ENCODE data around the gene ZNF750. TPM values are rescaled to one million over a fixed set of nuclear protein-coding genes. Genes with fewer than 3 reads are reported as not detected.

ZNF750 gene
- polyA plus RNA-seq, 1 donor (not counting 4 experiments of a cell fraction or from before 2014, with no cell fraction given), result 5.5 TPM

DNA sequence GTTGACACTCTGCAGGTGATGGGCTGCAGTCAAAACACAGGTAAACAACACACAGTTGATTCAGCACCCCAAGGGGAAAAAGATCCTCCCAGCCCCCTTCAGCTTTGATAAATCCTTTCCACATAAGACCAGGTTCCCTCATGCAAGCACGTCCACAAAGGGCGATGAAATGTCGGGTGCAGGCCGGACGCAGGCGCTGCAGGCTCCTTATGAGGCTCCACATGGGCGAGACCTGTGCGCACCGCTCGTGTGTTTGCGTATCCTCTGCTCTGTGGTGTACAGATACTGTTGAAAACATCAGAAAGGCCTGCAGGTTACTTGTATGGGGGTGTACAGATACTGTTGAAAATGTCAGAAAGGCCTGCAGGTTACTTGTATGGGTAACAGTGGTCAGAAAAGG, 14.4 kb upstream of the ZNF750 start:
- FAIRE-seq (no peak), DNase-seq (ENCODE audit: low read depth, low spot score) (no peak)
- Histone ChIP-seq H3K4me3 (ENCODE audit: control insufficient read depth in 2 of 3, extremely low read depth in 1 of 3, insufficient read depth in 2 of 3, low read depth in 1 of 3, low read length in 3 of 3) (no peak overlapping the region), H3K27me3 (ENCODE audit: control insufficient read depth, extremely low read depth, insufficient read depth, low read length) (no peaks in the 10 kb centered on the region), H3K79me2 (ENCODE audit: control insufficient read depth, insufficient read depth, low read length) (peaks cover 11% of the 10 kb centered on the region), H3K9me1 (ENCODE audit: control insufficient read depth, extremely low read depth, insufficient read depth, low read length) (no peaks in the 10 kb centered on the region), H3K27ac (ENCODE audit: control insufficient read depth, insufficient read depth, low read length) (no peak overlapping the region), H2AFZ (ENCODE audit: control insufficient read depth, low read length) (no peak overlapping the region), H4K20me1 (ENCODE audit: control insufficient read depth, extremely low read depth, insufficient read depth, low read length) (no peaks in the 10 kb centered on the region), H3K9me3 (ENCODE audit: control insufficient read depth, low read depth, low read length) (no peaks in the 10 kb centered on the region), H3K9ac (ENCODE audit: control insufficient read depth, extremely low read depth, insufficient read depth, low read length) (no peak overlapping the region), H3K4me2 (ENCODE audit: control insufficient read depth, extremely low read depth, insufficient read depth, low read depth, low read length) (no peak overlapping the region), H3K4me1 (ENCODE audit: control insufficient read depth, extremely low read depth, insufficient read depth, low read length) (peaks cover 19% of the 10 kb centered on the region), H3K36me3 (ENCODE audit: control insufficient read depth in 2 of 2, extremely low read depth in 1 of 2, insufficient read depth in 2 of 2, low read length in 2 of 2) (peaks cover 1 to 3% of the 10 kb centered on the region in 2 experiments)
- no peak for TF ChIP-seq EZH2 (IDR thresholded peaks at IDR 0.05; ENCODE audit: low read length)
- TF ChIP-seq, protein P1, sequence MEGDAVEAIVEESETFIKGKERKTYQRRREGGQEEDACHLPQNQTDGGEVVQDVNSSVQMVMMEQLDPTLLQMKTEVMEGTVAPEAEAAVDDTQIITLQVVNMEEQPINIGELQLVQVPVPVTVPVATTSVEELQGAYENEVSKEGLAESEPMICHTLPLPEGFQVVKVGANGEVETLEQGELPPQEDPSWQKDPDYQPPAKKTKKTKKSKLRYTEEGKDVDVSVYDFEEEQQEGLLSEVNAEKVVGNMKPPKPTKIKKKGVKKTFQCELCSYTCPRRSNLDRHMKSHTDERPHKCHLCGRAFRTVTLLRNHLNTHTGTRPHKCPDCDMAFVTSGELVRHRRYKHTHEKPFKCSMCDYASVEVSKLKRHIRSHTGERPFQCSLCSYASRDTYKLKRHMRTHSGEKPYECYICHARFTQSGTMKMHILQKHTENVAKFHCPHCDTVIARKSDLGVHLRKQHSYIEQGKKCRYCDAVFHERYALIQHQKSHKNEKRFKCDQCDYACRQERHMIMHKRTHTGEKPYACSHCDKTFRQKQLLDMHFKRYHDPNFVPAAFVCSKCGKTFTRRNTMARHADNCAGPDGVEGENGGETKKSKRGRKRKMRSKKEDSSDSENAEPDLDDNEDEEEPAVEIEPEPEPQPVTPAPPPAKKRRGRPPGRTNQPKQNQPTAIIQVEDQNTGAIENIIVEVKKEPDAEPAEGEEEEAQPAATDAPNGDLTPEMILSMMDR (optimal IDR thresholded peaks at IDR 0.05 in 1 of 3, IDR thresholded peaks at IDR 0.05 in 1 of 3, conservative IDR thresholded peaks at IDR 0.05 in 1 of 3; ENCODE audit: extremely low read depth in 1 of 3, insufficient read depth in 2 of 3, low read length in 3 of 3), result no peak
- dilution Hi-C loops (cut with MboI; ENCODE audit: extremely low pct_ligation_motif_present, low sequenced_read_pairs), result no loop called here

DNA sequence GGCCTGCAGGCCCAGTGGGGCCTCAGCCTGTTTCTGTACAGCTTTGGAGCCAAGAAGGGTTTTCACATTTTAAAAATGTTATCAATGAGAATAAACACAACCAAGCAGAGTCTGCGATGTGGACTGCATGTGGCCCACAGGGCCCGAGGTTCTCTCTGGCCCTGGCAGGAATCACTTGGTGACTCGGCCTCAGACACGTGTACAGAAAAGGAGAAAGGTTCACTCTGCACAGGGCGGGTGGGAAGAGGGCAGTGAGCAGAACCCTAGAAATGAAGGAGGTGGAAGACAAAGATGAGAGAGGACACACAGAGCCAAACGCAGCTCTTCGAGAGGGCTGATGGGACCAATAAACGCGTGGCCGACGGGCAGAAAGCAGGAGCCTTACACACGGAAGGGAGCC, 11.6 kb upstream of the ZNF750 start:
- dilution Hi-C loops (cut with MboI; ENCODE audit: extremely low pct_ligation_motif_present, low sequenced_read_pairs), result no loop called here
- H3K79me2 ChIP-seq (ENCODE audit: control insufficient read depth, insufficient read depth, low read length), result peaks cover 9% of the 10 kb centered on the region
- no peak for FAIRE-seq

More for the DNA sequence above, 11.6 kb upstream of the ZNF750 start:
- Histone ChIP-seq H3K9me3 (ENCODE audit: control insufficient read depth, low read depth, low read length) (no peaks in the 10 kb centered on the region), H3K9ac (ENCODE audit: control insufficient read depth, extremely low read depth, insufficient read depth, low read length) (no peak overlapping the region), H3K27ac (ENCODE audit: control insufficient read depth, insufficient read depth, low read length) (no peak overlapping the region), H4K20me1 (ENCODE audit: control insufficient read depth, extremely low read depth, insufficient read depth, low read length) (no peaks in the 10 kb centered on the region), H3K27me3 (ENCODE audit: control insufficient read depth, extremely low read depth, insufficient read depth, low read length) (no peaks in the 10 kb centered on the region), H3K4me3 (ENCODE audit: control insufficient read depth in 2 of 3, extremely low read depth in 1 of 3, insufficient read depth in 2 of 3, low read depth in 1 of 3, low read length in 3 of 3) (no peak overlapping the region), H3K4me2 (ENCODE audit: control insufficient read depth, extremely low read depth, insufficient read depth, low read depth, low read length) (no peak overlapping the region), H2AFZ (ENCODE audit: control insufficient read depth, low read length) (no peak overlapping the region), H3K4me1 (ENCODE audit: control insufficient read depth, extremely low read depth, insufficient read depth, low read length) (peaks cover 2% of the 10 kb centered on the region), H3K36me3 (ENCODE audit: control insufficient read depth in 2 of 2, extremely low read depth in 1 of 2, insufficient read depth in 2 of 2, low read length in 2 of 2) (peaks cover 1 to 3% of the 10 kb centered on the region in 2 experiments), H3K9me1 (ENCODE audit: control insufficient read depth, extremely low read depth, insufficient read depth, low read length) (no peaks in the 10 kb centered on the region)
- no peak for TF ChIP-seq EZH2 (IDR thresholded peaks at IDR 0.05; ENCODE audit: low read length)
- TF ChIP-seq, protein P1 (optimal IDR thresholded peaks at IDR 0.05 in 1 of 3, IDR thresholded peaks at IDR 0.05 in 1 of 3, conservative IDR thresholded peaks at IDR 0.05 in 1 of 3; ENCODE audit: extremely low read depth in 1 of 3, insufficient read depth in 2 of 3, low read length in 3 of 3), result no peak
- DNase-seq (ENCODE audit: low read depth, low spot score), result no peak

Measured in keratinocyte (primary cell).